HCT116 (cell line): ENCODE data around the gene ENTREP1. TPM values are rescaled to one million over a fixed set of nuclear protein-coding genes. Genes with fewer than 3 reads are reported as not detected.

Experiments
- ATAC-seq: fragments of 200-7000 bp; cut with Tn5 transposase; 2 replicates; pipeline ENCODE4 v1.9.1; 2020; ENCODE audit warnings: mild to moderate bottlenecking, moderate library complexity
- BruUV-seq: library from RNA; stranded (reverse); fragments of 400-500 nt; replicated peaks from 2 replicates; lab custom pipeline; 2021; lab: Mats Ljungman, UMichigan
- CTCF ChIA-PET: fragments of 300-600 bp; sonication (Branson Sonifier 250); formaldehyde crosslinking; loops from one replicate; lab custom pipeline; 2021; ENCODE audit warnings: antibody characterized with exemption; lab: Charles Lee
- POLR2A ChIA-PET: fragments of 300-600, 350-600 bp; sonication (Branson Sonifier 250); formaldehyde crosslinking; loops from one replicate; lab custom pipeline; 2021; ENCODE audit warnings: antibody characterized with exemption; lab: Charles Lee
- RAD21 ChIA-PET, 2 experiments: fragments of 300-600 bp; sonication (Branson Sonifier 250); formaldehyde crosslinking; loops; one replicate each; lab custom pipeline; 2023; ENCODE audit warnings: low total read pairs in 2 of 2; ENCODE audit not compliant: uncharacterized antibody in 2 of 2, unreplicated experiment in 2 of 2, low non-redundant PET in 1 of 2; lab: Charles Lee
- DNase-seq: peaks from one replicate; pipeline ENCODE4 v3.0.0-alpha.2; 2010; ENCODE audit warnings: low read depth, low spot score
- H2AFZ ChIP-seq: fragments of 200-600 bp; shearing (Covaris generic), sonication (generic); 2 replicates; pipeline ENCODE4 v1.6.1; 2017; ENCODE audit warnings: low read depth, mixed run types, mixed read lengths, antibody characterized with exemption, low read length; ENCODE audit not compliant: poor library complexity, severe bottlenecking
- H3K27ac ChIP-seq: 2 replicates; pipeline ENCODE4 v1.5.1; 2012; ENCODE audit warnings: low read depth, low read length
- H3K27me3 ChIP-seq: fragments of 200-600 bp; sonication (generic); 2 replicates; pipeline ENCODE4 v1.6.1; 2016; ENCODE audit warnings: mixed run types, low read length, mixed read lengths; ENCODE audit not compliant: insufficient read depth
- H3K36me3 ChIP-seq, 2 experiments: fragments of 200-500 bp in 1 of 2; fragments of 200-600 bp in 1 of 2; sonication (Bioruptor generic) in 1 of 2; sonication (generic) in 1 of 2; 2 replicates each; pipeline versions ENCODE4 v1.5.1 to v1.6.1; 2014 to 2016; ENCODE audit warnings: low read length in 2 of 2, inconsistent platforms in 1 of 2, mixed read lengths in 1 of 2, mixed run types in 1 of 2; ENCODE audit not compliant: insufficient read depth in 2 of 2, control insufficient read depth in 1 of 2
- H3K4me1 ChIP-seq, 2 experiments: fragments of 200-600 bp in 1 of 2; sonication (generic) in 1 of 2; 2 replicates each; pipeline versions ENCODE4 v1.5.1 to v1.6.1; 2012 to 2017; ENCODE audit warnings: low read length in 2 of 2, inconsistent platforms in 1 of 2, mild to moderate bottlenecking in 1 of 2, mixed read lengths in 1 of 2, mixed run types in 1 of 2, moderate library complexity in 1 of 2; ENCODE audit not compliant: insufficient read depth in 2 of 2, control insufficient read depth in 1 of 2
- H3K4me2 ChIP-seq: fragments of 200-600 bp; sonication (generic); 2 replicates; pipeline ENCODE4 v1.6.1; 2017; ENCODE audit warnings: mixed run types, low read length, mixed read lengths
- H3K4me3 ChIP-seq, 2 experiments: fragments of 200-600 bp in 1 of 2; sonication (generic) in 1 of 2; replicated peaks in 1 of 2; 2 replicates each; pipeline ENCODE4 v1.5.1; 2011 to 2016; ENCODE audit warnings: low read length in 2 of 2, control low read depth in 1 of 2, low read depth in 1 of 2, mild to moderate bottlenecking in 1 of 2, mixed read lengths in 1 of 2, mixed run types in 1 of 2
- H3K79me2 ChIP-seq: fragments of 200-600 bp; sonication (generic); 2 replicates; pipeline ENCODE4 v1.6.1; 2017; ENCODE audit warnings: mild to moderate bottlenecking, mixed run types, low read length, moderate library complexity, mixed read lengths; ENCODE audit not compliant: insufficient read depth
- H3K9ac ChIP-seq: fragments of 200-600 bp; sonication (generic); 2 replicates; pipeline ENCODE4 v1.6.1; 2016; ENCODE audit warnings: low read length, mixed read lengths
- H3K9me2 ChIP-seq: fragments of 200-600 bp; sonication (generic), shearing (Covaris generic); 2 replicates; pipeline ENCODE4 v1.6.1; 2017; ENCODE audit warnings: mixed run types, mild to moderate bottlenecking, moderate library complexity; ENCODE audit not compliant: insufficient read depth
- H3K9me3 ChIP-seq, 2 experiments: fragments of 200-500 bp in 1 of 2; fragments of 200-600 bp in 1 of 2; sonication (Bioruptor generic) in 1 of 2; sonication (generic) in 1 of 2; 2 replicates each; pipeline ENCODE4 v1.6.1; 2014 to 2017; ENCODE audit warnings: low read length in 2 of 2, mixed read lengths in 2 of 2, inconsistent platforms in 1 of 2, low read depth in 1 of 2, mild to moderate bottlenecking in 1 of 2, mixed run types in 1 of 2, moderate library complexity in 1 of 2; ENCODE audit not compliant: control insufficient read depth in 1 of 2, insufficient read depth in 1 of 2
- H4K20me1 ChIP-seq: fragments of 200-600 bp; sonication (generic), shearing (Covaris generic); 2 replicates; pipeline ENCODE4 v1.6.1; 2017; ENCODE audit warnings: mixed run types, mild to moderate bottlenecking, moderate library complexity; ENCODE audit not compliant: insufficient read depth
- ATF3 ChIP-seq: IDR thresholded peaks from 2 replicates; pipeline ENCODE4 v1.6.1; 2012
- CBX3 ChIP-seq: IDR thresholded peaks from 2 replicates; pipeline ENCODE4 v1.6.1; 2012; ENCODE audit warnings: low read depth
- CTCF ChIP-seq, 3 experiments: fragments of 200-600 bp in 1 of 3; sonication (generic) in 1 of 3; IDR thresholded peaks in 2 of 3; conservative IDR thresholded peaks in 1 of 3; 2 replicates each; pipeline ENCODE4 v1.5.1; 2012 to 2017; ENCODE audit warnings: low read depth in 2 of 3, low read length in 2 of 3, antibody characterized with exemption in 1 of 3, borderline replicate concordance in 1 of 3, control low read depth in 1 of 3, mild to moderate bottlenecking in 1 of 3, mixed read lengths in 1 of 3, mixed run types in 1 of 3, moderate library complexity in 1 of 3; ENCODE audit not compliant: insufficient read depth in 1 of 3
- EZH2phosphoT487 ChIP-seq: fragments of 200-600 bp; IDR thresholded peaks from 2 replicates; pipeline ENCODE4 v1.6.1; 2018; ENCODE audit warnings: antibody characterized with exemption, borderline replicate concordance
- FOSL1 ChIP-seq: IDR thresholded peaks from 2 replicates; pipeline ENCODE4 v1.6.1; 2012; ENCODE audit warnings: low read depth
- JUND ChIP-seq: IDR thresholded peaks from 2 replicates; pipeline ENCODE4 v1.6.1; 2012
- MAX ChIP-seq: IDR thresholded peaks from 2 replicates; pipeline ENCODE4 v1.6.1; 2012
- POLR2A ChIP-seq: IDR thresholded peaks from 2 replicates; pipeline ENCODE4 v1.7.0; 2011; ENCODE audit warnings: borderline replicate concordance; ENCODE audit not compliant: insufficient read depth, insufficient read length; ENCODE audit errors: extremely low read depth
- POLR2AphosphoS5 ChIP-seq: IDR thresholded peaks from 2 replicates; pipeline ENCODE4 v1.6.1; 2011; ENCODE audit warnings: mild to moderate bottlenecking, low read depth, low read length, moderate library complexity
- RAD21 ChIP-seq: IDR thresholded peaks from 2 replicates; pipeline ENCODE4 v1.6.1; 2012; ENCODE audit warnings: low read depth, mild to moderate bottlenecking
- SIN3A ChIP-seq: IDR thresholded peaks from 2 replicates; pipeline ENCODE4 v1.6.1; 2012; ENCODE audit warnings: low read depth
- SRF ChIP-seq: IDR thresholded peaks from 2 replicates; pipeline ENCODE4 v1.6.1; 2012; ENCODE audit warnings: low read depth
- TCF7L2 ChIP-seq: IDR thresholded peaks from 2 replicates; pipeline ENCODE4 v1.7.0; 2011; ENCODE audit warnings: borderline replicate concordance, inconsistent platforms; ENCODE audit not compliant: insufficient read depth, insufficient read length; ENCODE audit errors: extremely low read depth
- YY1 ChIP-seq: IDR thresholded peaks from 2 replicates; pipeline ENCODE4 v1.6.1; 2011; ENCODE audit warnings: low read length, low read depth, moderate library complexity, mild to moderate bottlenecking; ENCODE audit not compliant: insufficient replicate concordance; ENCODE audit errors: extremely low read depth
- ZBTB33 ChIP-seq: IDR thresholded peaks from 2 replicates; pipeline ENCODE4 v1.6.1; 2011; ENCODE audit warnings: mild to moderate bottlenecking, low read length, moderate library complexity; ENCODE audit not compliant: insufficient replicate concordance; ENCODE audit errors: extremely low read depth
- intact Hi-C: fragments of 100-400 bp; cut with micrococcal nuclease; formaldehyde crosslinking; loops from 2 replicates; pipeline ENCODE4 v1.10.0; 2022
- total RNA-seq: library from RNA; stranded (reverse); gene quantifications from one replicate; pipeline ENCODE4 v1.2.1, GENCODE V29; 2021; ENCODE audit not compliant: unreplicated experiment

The ENTREP1 gene
- total RNA-seq, 1 experiment from 2014 or later = 1.1 TPM

- intact Hi-C loops = no loop called here
- H3K27me3 ChIP-seq = no peaks in the 10 kb centered on the region
- H3K9me3 ChIP-seq = no peaks in the 10 kb centered on the region
- H3K9me2 ChIP-seq = no peaks in the 10 kb centered on the region
- no peak overlapping the region for H2AFZ ChIP-seq
- ChIA-PET CTCF (no interaction called here), RAD21 (no interaction called here), POLR2A (no interaction called here)
- no peak for TF ChIP-seq JUND
- H3K4me2 ChIP-seq = no peak overlapping the region
- no peaks in the 10 kb centered on the region; the same call in 1 of the 2 replicates for H4K20me1 ChIP-seq
- ATAC-seq = no peak
- no TSS peak for BruUV-seq
- no peaks in the 10 kb centered on the region for H3K36me3 ChIP-seq
- H3K4me1 ChIP-seq = no peaks in the 10 kb centered on the region
- H3K4me3 ChIP-seq = no peak overlapping the region
- no peaks in the 10 kb centered on the region for H3K79me2 ChIP-seq
- DNase-seq = no peak
- H3K27ac ChIP-seq = no peak overlapping the region
- no peak overlapping the region for H3K9ac ChIP-seq
Observed at GRCh38 chr9:69339620-69340019, 14.6 kb downstream of the ENTREP1 start.

- no peak overlapping the region for H2AFZ ChIP-seq
- H3K36me3 ChIP-seq = no peaks in the 10 kb centered on the region
- no peak overlapping the region for H3K4me2 ChIP-seq
- H3K27ac ChIP-seq = no peak overlapping the region
- H3K4me1 ChIP-seq = no peaks in the 10 kb centered on the region
- DNase-seq (no peak), ATAC-seq (no peak)
- H3K9ac ChIP-seq = no peak overlapping the region
- H3K9me3 ChIP-seq = no peaks in the 10 kb centered on the region
- ChIA-PET RAD21 (no interaction called here), POLR2A (no interaction called here), CTCF (no interaction called here)
- no TSS peak for BruUV-seq
- no peaks in the 10 kb centered on the region for H3K79me2 ChIP-seq
- H3K9me2 ChIP-seq = no peaks in the 10 kb centered on the region
- no peaks in the 10 kb centered on the region for H3K27me3 ChIP-seq
- no peak overlapping the region for H3K4me3 ChIP-seq
- intact Hi-C loops = no loop called here
- no peaks in the 10 kb centered on the region; the same call in 1 of the 2 replicates for H4K20me1 ChIP-seq
- no peak for TF ChIP-seq EZH2phosphoT487
- TF ChIP-seq CBX3 = no peak
- no peak for TF ChIP-seq MAX
- TF ChIP-seq ZBTB33 = no peak
- no peak for TF ChIP-seq ATF3
- TF ChIP-seq JUND = no peak
- no peak for TF ChIP-seq CTCF (IDR thresholded peaks at IDR 0.05 in 2 of 3, conservative IDR thresholded peaks at IDR 0.05 in 1 of 3; ENCODE audit: borderline replicate concordance in 1 of 3, insufficient read depth in 1 of 3, low read depth in 2 of 3, low read length in 2 of 3)
- no peak for TF ChIP-seq POLR2AphosphoS5
- TF ChIP-seq YY1 = no peak
- TF ChIP-seq FOSL1 = no peak
- no peak for TF ChIP-seq TCF7L2
- TF ChIP-seq SIN3A = no peak
- no peak for TF ChIP-seq SRF
- TF ChIP-seq RAD21 = no peak
- no peak for TF ChIP-seq POLR2A
Observed at GRCh38 chr9:69340631-69341030, 15.6 kb downstream of the ENTREP1 start.
